Heart left ventricle (tissue), 13 donors: Measurements from ENCODE around the gene TAS2R42.

Source experiments
- POLR2A ChIP-seq, 2 donors: fragments of 450-650 bp; IDR thresholded peaks; one replicate each; pipeline ENCODE4 v1.6.1; 2017; ENCODE audit warnings: antibody characterized with exemption in 2 of 2, mild to moderate bottlenecking in 2 of 2, moderate library complexity in 2 of 2
- TF ChIP-seq, protein P1 (sequence below), 12 donors: fragments of 200-600 bp; sonication (generic) in 4 of 12; IDR thresholded peaks; one replicate each; pipeline versions ENCODE4 v1.5.0 to v1.8.0; 2018 to 2022; ENCODE audit warnings: antibody characterized with exemption in 12 of 12, mild to moderate bottlenecking in 5 of 12
- donor health status: ischemic (EF 13 %, LVEDD 7.1; RV severe dilation, severe dysfunction).
- donor health status: DM: no; HTN: yes; CAD: no.
- donor health status: DM: no; HTN: no; CAD: no.
- donor health status: ischemic (EF 25% LVEDD 6.9; RV normal size, moderate dysfunction).
- donor health status: ischemic (EF 25% LVEDD 5.7; RV mildly dilated, moderate dysfunction).
- donor health status: ischemic (EF 35%, LVEDD 5.7; RV mildly dilated, moderate dysfunction).
- donor health status: nonischemic (EF 11% LVEDD 7.7; RV severe dilation, severe dysfunction).
- donor health status: DM: yes; HTN: yes; CAD: no.
- donor health status: PGD.
- donor health status: ischemic (EF 29% LVEDD 5.4; RV normal size, mild dysfunction).
- donor health status: nonischemic (EF 23%, LVEDD 6.1; RV moderate dilation, normal function).

DNA sequence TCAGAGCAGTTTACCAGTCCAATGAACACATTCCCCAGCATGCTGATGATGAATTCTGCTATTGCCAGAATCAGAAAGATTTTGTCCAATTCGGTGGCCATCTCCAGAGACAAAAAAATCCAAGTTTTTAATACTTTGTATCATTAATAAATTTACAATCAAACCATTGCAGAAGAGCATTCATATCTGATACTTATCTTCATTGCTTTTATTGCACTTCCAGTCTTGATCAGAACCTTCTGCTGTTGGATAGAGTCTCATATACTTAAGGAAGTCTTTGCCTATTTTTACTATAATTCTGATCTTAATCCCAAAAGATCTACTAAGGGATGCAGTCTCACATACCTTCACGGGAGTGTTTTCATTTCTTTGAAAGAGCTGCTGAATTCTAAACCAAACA, at the start of gene TAS2R42:
- TF ChIP-seq, protein P1, sequence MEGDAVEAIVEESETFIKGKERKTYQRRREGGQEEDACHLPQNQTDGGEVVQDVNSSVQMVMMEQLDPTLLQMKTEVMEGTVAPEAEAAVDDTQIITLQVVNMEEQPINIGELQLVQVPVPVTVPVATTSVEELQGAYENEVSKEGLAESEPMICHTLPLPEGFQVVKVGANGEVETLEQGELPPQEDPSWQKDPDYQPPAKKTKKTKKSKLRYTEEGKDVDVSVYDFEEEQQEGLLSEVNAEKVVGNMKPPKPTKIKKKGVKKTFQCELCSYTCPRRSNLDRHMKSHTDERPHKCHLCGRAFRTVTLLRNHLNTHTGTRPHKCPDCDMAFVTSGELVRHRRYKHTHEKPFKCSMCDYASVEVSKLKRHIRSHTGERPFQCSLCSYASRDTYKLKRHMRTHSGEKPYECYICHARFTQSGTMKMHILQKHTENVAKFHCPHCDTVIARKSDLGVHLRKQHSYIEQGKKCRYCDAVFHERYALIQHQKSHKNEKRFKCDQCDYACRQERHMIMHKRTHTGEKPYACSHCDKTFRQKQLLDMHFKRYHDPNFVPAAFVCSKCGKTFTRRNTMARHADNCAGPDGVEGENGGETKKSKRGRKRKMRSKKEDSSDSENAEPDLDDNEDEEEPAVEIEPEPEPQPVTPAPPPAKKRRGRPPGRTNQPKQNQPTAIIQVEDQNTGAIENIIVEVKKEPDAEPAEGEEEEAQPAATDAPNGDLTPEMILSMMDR (IDR thresholded peaks at IDR 0.05): no peak
- TF ChIP-seq POLR2A (IDR thresholded peaks at IDR 0.05): no peak
